ENCODE results near the gene ELF5.

The ELF5 gene

DNA sequence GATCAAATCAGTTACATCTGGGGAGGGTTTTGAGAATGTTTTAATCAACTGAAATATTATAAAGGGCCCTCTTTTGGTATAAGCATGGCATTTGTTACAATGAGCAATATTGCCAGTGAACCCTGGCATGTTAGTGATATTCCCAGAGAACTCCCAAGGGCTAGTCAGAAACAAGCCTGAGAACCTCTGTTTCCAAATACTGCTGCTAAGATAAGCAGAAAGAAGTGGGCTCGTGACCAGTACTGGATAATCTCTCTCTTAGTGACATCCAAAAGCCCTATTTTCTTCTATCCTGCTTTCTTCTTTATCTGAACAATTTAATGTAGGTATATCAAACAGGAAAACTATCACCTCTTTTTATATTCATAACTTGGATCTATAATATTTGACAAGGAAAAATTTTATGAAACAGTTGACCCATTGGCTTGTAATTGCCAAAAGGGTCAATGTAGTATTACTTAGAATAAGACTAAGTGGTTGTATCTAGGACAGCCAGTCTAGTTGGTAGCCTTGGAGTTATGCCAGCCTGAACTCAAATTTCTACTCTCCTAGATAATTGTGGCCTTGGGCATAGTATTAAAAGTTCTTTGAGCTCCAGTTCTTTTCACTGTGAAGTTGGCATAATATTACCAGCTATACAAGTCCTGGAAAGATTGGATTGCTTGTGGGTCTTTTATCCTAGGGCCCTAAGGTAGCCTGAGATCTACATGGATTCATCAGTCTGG, 59.1 kb downstream of the ELF5 start:
- no peak overlapping the region for H3K27ac ChIP-seq (ENCODE audit: low read length)
- peaks cover 54 to 75% of the 10 kb centered on the region in 2 donors for H3K36me3 ChIP-seq (ENCODE audit: control insufficient read depth in 2 of 2, insufficient read depth in 2 of 2, low read length in 2 of 2)
- H3K9ac ChIP-seq (ENCODE audit: low read length in 2 of 2): no peak overlapping the region

DNA sequence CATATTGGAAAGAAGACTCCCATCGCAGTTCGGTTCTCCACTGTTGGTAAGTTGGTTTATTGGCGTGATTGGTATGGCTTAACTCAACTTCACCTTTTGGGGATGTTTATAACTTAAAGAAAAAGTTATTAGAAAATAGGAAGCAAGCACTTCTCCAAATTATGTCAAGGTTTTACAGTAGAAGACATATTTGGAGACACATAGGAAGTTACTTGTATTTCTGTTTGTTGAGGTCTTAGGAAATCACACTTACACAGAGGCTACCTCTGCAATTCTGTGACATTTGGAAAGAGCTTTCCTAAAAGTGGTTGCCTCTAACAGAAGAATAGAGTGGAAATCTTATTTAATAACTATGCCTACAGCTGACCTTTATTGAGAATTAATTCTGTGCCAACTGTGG, 62.5 kb downstream of the ELF5 start:
- peaks cover 30 to 51% of the 10 kb centered on the region in 2 donors for H3K36me3 ChIP-seq (ENCODE audit: control insufficient read depth in 2 of 2, insufficient read depth in 2 of 2, low read length in 2 of 2)
- no peaks in the 10 kb centered on the region for H3K27me3 ChIP-seq (ENCODE audit: control insufficient read depth in 1 of 2, insufficient read depth in 2 of 2, low read length in 2 of 2)
- no peak overlapping the region for H3K27ac ChIP-seq (ENCODE audit: low read length)
- no peaks in the 10 kb centered on the region for H3K9me3 ChIP-seq (ENCODE audit: control insufficient read depth in 2 of 2, low read length in 2 of 2)
- H3K9ac ChIP-seq (ENCODE audit: low read length in 2 of 2): no peak overlapping the region
- no peak overlapping the region for H3K4me3 ChIP-seq (ENCODE audit: low read length in 2 of 2)
- H3K4me1 ChIP-seq (ENCODE audit: control insufficient read depth, insufficient read depth, low read length): no peaks in the 10 kb centered on the region

More for the DNA sequence above, 59.1 kb downstream of the ELF5 start:
- Histone ChIP-seq H3K27me3 (ENCODE audit: control insufficient read depth in 1 of 2, insufficient read depth in 2 of 2, low read length in 2 of 2) (no peaks in the 10 kb centered on the region), H3K9me3 (ENCODE audit: control insufficient read depth in 2 of 2, low read length in 2 of 2) (no peaks in the 10 kb centered on the region), H3K4me3 (ENCODE audit: low read length in 2 of 2) (no peak overlapping the region), H3K4me1 (ENCODE audit: control insufficient read depth, insufficient read depth, low read length) (no peaks in the 10 kb centered on the region)

DNA sequence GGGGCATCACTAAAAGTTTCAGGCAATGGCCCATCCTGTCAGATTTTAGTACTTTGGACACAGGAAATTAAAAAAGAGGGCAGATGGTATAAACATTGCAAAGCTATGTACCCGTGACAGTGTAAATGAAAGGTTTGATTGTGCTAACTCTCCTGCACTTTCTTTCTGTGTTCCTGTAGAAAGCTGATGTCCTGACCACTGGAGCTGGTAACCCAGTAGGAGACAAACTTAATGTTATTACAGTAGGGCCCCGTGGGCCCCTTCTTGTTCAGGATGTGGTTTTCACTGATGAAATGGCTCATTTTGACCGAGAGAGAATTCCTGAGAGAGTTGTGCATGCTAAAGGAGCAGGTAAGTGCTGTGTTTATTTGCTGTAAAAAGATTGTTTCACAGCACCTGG, 64.6 kb downstream of the ELF5 start:
- Histone ChIP-seq H3K9ac (ENCODE audit: low read length in 2 of 2) (no peak overlapping the region), H3K27ac (ENCODE audit: low read length) (no peak overlapping the region), H3K36me3 (ENCODE audit: control insufficient read depth in 2 of 2, insufficient read depth in 2 of 2, low read length in 2 of 2) (peaks cover 27 to 36% of the 10 kb centered on the region in 2 donors), H3K9me3 (ENCODE audit: control insufficient read depth in 2 of 2, low read length in 2 of 2) (no peaks in the 10 kb centered on the region), H3K4me1 (ENCODE audit: control insufficient read depth, insufficient read depth, low read length) (no peaks in the 10 kb centered on the region), H3K4me3 (ENCODE audit: low read length in 2 of 2) (no peak overlapping the region), H3K27me3 (ENCODE audit: control insufficient read depth in 1 of 2, insufficient read depth in 2 of 2, low read length in 2 of 2) (no peaks in the 10 kb centered on the region)

DNA sequence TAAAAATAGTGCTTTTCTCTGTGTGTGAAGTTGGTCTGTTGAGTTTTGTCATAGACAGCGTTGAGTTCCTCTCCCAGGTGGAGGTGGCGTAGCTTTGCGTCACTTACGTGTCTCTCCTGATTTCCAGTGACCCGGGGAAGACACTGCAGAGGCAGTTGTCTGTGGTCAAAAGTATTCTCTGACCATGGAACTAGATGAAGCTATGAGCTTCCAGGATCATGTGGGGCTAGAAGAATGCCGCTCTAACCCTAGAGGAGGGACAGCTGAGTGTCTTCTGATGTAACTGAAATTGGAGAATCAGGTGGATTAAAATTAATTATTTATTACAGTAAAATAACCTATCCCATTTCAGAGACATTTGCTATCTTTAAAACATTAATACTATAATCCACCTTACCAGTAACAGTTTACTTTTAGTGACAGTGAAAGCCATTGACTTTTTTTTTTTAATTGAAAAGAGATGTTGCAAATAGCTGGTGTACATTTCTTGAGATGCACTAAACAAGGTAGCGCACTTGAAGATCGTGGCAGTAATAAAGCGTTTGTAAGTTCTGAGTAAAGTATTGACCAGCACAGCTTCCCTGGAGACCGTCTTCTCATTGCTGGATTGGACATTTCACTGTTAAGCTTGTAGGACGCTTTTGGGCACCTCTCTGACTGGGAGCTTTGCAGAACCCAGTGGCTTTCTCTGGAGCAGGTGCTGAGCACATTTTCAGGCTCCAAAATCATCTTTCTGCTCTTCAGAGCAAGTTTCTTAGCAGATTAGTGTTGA, 65.2 kb downstream of the ELF5 start:
- Histone ChIP-seq H3K36me3 (ENCODE audit: control insufficient read depth in 2 of 2, insufficient read depth in 2 of 2, low read length in 2 of 2) (peaks cover 23 to 30% of the 10 kb centered on the region in 2 donors), H3K4me1 (ENCODE audit: control insufficient read depth, insufficient read depth, low read length) (no peaks in the 10 kb centered on the region), H3K27me3 (ENCODE audit: control insufficient read depth in 1 of 2, insufficient read depth in 2 of 2, low read length in 2 of 2) (no peaks in the 10 kb centered on the region), H3K9me3 (ENCODE audit: control insufficient read depth in 2 of 2, low read length in 2 of 2) (no peaks in the 10 kb centered on the region), H3K4me3 (ENCODE audit: low read length in 2 of 2) (no peak overlapping the region), H3K27ac (ENCODE audit: low read length) (no peak overlapping the region), H3K9ac (ENCODE audit: low read length in 2 of 2) (no peak overlapping the region)

DNA sequence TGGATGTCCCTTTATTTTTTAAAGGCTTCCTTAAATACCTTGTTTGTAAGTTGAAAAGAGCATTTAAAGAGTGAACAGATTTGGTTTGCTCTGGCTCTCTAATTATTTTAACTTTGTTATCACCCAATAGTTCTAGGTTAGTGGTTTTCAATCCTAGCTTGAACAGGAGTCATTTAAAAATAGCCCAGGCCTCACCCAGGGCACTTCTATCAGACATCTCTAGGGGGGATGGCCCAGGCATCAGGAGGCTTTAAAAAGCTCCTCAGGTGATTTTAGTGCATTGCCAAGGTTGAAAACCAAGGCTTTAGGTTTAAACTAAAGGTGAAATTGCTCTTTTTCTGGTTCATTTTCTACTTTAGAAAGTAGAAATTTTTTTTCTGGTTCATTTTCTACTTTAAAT, 66.5 kb downstream of the ELF5 start:
- H3K4me3 ChIP-seq (ENCODE audit: low read length in 2 of 2): no peak overlapping the region
- H3K36me3 ChIP-seq (ENCODE audit: control insufficient read depth in 2 of 2, insufficient read depth in 2 of 2, low read length in 2 of 2): peaks cover 15 to 22% of the 10 kb centered on the region in 2 donors
- H3K27ac ChIP-seq (ENCODE audit: low read length): no peak overlapping the region
- no peaks in the 10 kb centered on the region for H3K4me1 ChIP-seq (ENCODE audit: control insufficient read depth, insufficient read depth, low read length)
- no peaks in the 10 kb centered on the region for H3K27me3 ChIP-seq (ENCODE audit: control insufficient read depth in 1 of 2, insufficient read depth in 2 of 2, low read length in 2 of 2)
- no peak overlapping the region for H3K9ac ChIP-seq (ENCODE audit: low read length in 2 of 2)
- H3K9me3 ChIP-seq (ENCODE audit: control insufficient read depth in 2 of 2, low read length in 2 of 2): no peaks in the 10 kb centered on the region

DNA sequence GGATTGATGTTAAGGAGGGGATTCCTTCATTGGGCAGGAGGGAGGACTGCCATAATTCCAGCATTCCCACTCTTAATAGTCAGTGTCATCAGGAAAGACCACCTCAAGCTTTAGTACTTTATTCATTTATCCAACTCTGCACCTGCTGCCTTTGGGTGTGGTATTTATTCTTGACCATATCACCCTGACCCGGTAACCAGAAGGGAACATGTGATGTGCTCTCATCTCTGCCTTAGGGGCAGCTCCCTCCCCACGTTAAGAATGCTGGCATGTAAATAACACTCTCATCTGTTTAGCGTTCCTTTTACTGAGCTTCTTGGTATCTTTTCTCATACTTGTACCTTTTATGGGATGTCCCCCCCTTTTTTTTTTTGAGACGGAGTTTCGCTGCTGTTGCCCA, 67.2 kb downstream of the ELF5 start:
- H3K27ac ChIP-seq (ENCODE audit: low read length): no peak overlapping the region
- no peak overlapping the region for H3K9ac ChIP-seq (ENCODE audit: low read length in 2 of 2)
- peaks cover 12 to 19% of the 10 kb centered on the region in 2 donors for H3K36me3 ChIP-seq (ENCODE audit: control insufficient read depth in 2 of 2, insufficient read depth in 2 of 2, low read length in 2 of 2)
- H3K4me3 ChIP-seq (ENCODE audit: low read length in 2 of 2): no peak overlapping the region
- H3K9me3 ChIP-seq (ENCODE audit: control insufficient read depth in 2 of 2, low read length in 2 of 2): no peaks in the 10 kb centered on the region
- no peaks in the 10 kb centered on the region for H3K27me3 ChIP-seq (ENCODE audit: control insufficient read depth in 1 of 2, insufficient read depth in 2 of 2, low read length in 2 of 2)
- no peaks in the 10 kb centered on the region for H3K4me1 ChIP-seq (ENCODE audit: control insufficient read depth, insufficient read depth, low read length)

DNA sequence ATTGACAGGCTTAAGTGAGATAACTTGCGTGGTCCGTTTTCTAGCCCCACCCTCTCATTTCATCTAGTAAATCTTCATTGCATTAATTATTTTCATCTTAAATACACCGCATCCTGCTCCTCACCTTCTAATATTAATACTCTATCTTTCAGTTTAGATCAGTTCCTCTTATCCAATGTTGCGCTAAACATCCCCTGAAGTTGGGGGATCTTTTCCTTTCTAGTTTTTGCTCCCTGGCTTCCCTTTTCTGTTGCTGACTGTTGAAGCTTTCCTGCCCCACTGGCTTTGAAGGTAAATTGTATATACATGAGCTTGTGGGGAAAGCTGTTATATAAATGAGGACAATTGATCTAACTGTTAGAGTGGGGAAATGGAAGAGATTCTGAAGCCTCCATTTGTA, 67.6 kb downstream of the ELF5 start:
- Histone ChIP-seq H3K27me3 (ENCODE audit: control insufficient read depth in 1 of 2, insufficient read depth in 2 of 2, low read length in 2 of 2) (no peaks in the 10 kb centered on the region), H3K9ac (ENCODE audit: low read length in 2 of 2) (no peak overlapping the region), H3K4me3 (ENCODE audit: low read length in 2 of 2) (no peak overlapping the region), H3K9me3 (ENCODE audit: control insufficient read depth in 2 of 2, low read length in 2 of 2) (no peaks in the 10 kb centered on the region), H3K27ac (ENCODE audit: low read length) (no peak overlapping the region), H3K36me3 (ENCODE audit: control insufficient read depth in 2 of 2, insufficient read depth in 2 of 2, low read length in 2 of 2) (peaks cover 9 to 15% of the 10 kb centered on the region in 2 donors), H3K4me1 (ENCODE audit: control insufficient read depth, insufficient read depth, low read length) (no peaks in the 10 kb centered on the region)

DNA sequence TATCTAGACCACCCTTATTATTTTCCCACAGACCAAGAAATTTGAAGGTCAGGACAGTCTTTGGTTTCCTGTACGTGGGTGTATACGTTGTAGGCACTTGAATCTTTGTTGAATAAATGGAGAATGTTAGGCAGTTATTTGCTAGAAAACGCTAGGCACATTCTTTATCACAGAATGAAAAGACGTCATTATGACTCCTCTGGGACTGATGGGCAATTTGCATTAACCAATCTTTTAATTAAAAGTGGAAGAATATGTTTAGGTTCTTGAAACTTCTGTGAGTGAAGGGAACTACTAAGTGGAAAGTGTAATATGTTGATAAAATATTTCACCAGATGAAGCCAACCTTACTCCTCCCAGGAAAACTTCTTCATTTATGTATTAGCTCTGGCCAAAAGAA, 69.2 kb downstream of the ELF5 start:
- no peaks in the 10 kb centered on the region for H3K27me3 ChIP-seq (ENCODE audit: control insufficient read depth in 1 of 2, insufficient read depth in 2 of 2, low read length in 2 of 2)
- H3K4me3 ChIP-seq (ENCODE audit: low read length in 2 of 2): no peak overlapping the region
- H3K9me3 ChIP-seq (ENCODE audit: control insufficient read depth in 2 of 2, low read length in 2 of 2): no peaks in the 10 kb centered on the region
- H3K27ac ChIP-seq (ENCODE audit: low read length): no peak overlapping the region
- H3K4me1 ChIP-seq (ENCODE audit: control insufficient read depth, insufficient read depth, low read length): peaks cover 9% of the 10 kb centered on the region
- H3K9ac ChIP-seq (ENCODE audit: low read length in 2 of 2): no peak overlapping the region
- peaks cover 0 to 3% of the 10 kb centered on the region in 2 donors for H3K36me3 ChIP-seq (ENCODE audit: control insufficient read depth in 2 of 2, insufficient read depth in 2 of 2, low read length in 2 of 2)

DNA sequence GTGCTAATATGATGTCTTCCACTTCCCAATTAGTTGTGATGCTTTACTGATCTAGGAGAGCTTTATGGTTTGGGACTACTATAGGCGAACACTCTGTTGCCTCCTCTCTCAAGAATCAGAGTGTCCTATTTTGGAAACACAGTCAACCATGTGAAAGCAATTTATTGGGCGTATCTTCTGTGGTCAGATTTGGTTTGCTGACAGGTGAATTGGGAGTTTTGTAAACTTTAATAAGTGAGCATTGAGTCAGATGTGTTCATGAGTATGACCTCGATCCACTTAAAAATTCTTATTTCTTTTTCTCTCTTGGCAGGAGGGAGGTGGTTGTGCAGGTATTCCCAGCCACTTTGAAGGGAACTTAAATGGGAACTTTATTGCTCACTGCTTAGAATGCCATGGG, 70.5 kb downstream of the ELF5 start:
- Histone ChIP-seq H3K4me3 (ENCODE audit: low read length in 2 of 2) (no peak overlapping the region), H3K36me3 (ENCODE audit: control insufficient read depth in 2 of 2, insufficient read depth in 2 of 2, low read length in 2 of 2) (no peaks in the 10 kb centered on the region), H3K4me1 (ENCODE audit: control insufficient read depth, insufficient read depth, low read length) (peaks cover 11% of the 10 kb centered on the region), H3K9ac (ENCODE audit: low read length in 2 of 2) (no peak overlapping the region), H3K9me3 (ENCODE audit: control insufficient read depth in 2 of 2, low read length in 2 of 2) (no peaks in the 10 kb centered on the region), H3K27me3 (ENCODE audit: control insufficient read depth in 1 of 2, insufficient read depth in 2 of 2, low read length in 2 of 2) (no peaks in the 10 kb centered on the region), H3K27ac (ENCODE audit: low read length) (no peak overlapping the region)

- Histone ChIP-seq H3K36me3 (ENCODE audit: control insufficient read depth in 2 of 2, insufficient read depth in 2 of 2, low read length in 2 of 2) (no peaks in the 10 kb centered on the region), H3K9ac (ENCODE audit: low read length in 2 of 2) (no peak overlapping the region), H3K4me3 (ENCODE audit: low read length in 2 of 2) (no peak overlapping the region), H3K4me1 (ENCODE audit: control insufficient read depth, insufficient read depth, low read length) (peaks cover 11% of the 10 kb centered on the region), H3K9me3 (ENCODE audit: control insufficient read depth in 2 of 2, low read length in 2 of 2) (no peaks in the 10 kb centered on the region), H3K27ac (ENCODE audit: low read length) (no peak overlapping the region), H3K27me3 (ENCODE audit: control insufficient read depth in 1 of 2, insufficient read depth in 2 of 2, low read length in 2 of 2) (no peaks in the 10 kb centered on the region)
Observed at GRCh38 chr11:34441814-34442213, 71.8 kb downstream of the ELF5 start.
